Uterus (tissue), 2 donors: ENCODE results near the gene HNRNPC.

ENCODE experiments used
- CTCF ChIP-seq, 4 experiments: fragments of 200-600 bp in 2 of 4; fragments of 450-650 bp in 2 of 4; sonication (generic) in 2 of 4; IDR thresholded peaks; one replicate each; pipeline ENCODE4 v1.5.1; 2016 to 2019; ENCODE audit warnings: antibody characterized with exemption in 4 of 4, mild to moderate bottlenecking in 2 of 4, moderate library complexity in 1 of 4
- POLR2A ChIP-seq, 2 donors: fragments of 450-650 bp; IDR thresholded peaks; one replicate each; pipeline ENCODE4 v1.6.1; 2016; ENCODE audit warnings: antibody characterized with exemption in 2 of 2, mild to moderate bottlenecking in 1 of 2, moderate library complexity in 1 of 2

- TF ChIP-seq CTCF (IDR thresholded peaks at IDR 0.05) (no peak), POLR2A (IDR thresholded peaks at IDR 0.05) (no peak)
Observed at GRCh38 chr14:21211509-21211908, 57.7 kb downstream of the HNRNPC start.
